H1 (cell line): ENCODE measurements around the gene RAMP3.

ENCODE experiments used
- BACH1 ChIP-seq: IDR thresholded peaks from 2 replicates; pipeline ENCODE4 v1.6.1; 2012; ENCODE audit warnings: low read length, improper control_type of control experiment
- EP300 ChIP-seq, 2 experiments: IDR thresholded peaks; 1 replicate in 1 of 2; 2 replicates in 1 of 2; pipeline ENCODE4 v1.6.1; 2011 to 2012; ENCODE audit warnings: low read depth in 2 of 2, low read length in 2 of 2, mild to moderate bottlenecking in 2 of 2, borderline replicate concordance in 1 of 2, inconsistent platforms in 1 of 2, moderate library complexity in 1 of 2
- EZH2 ChIP-seq: fragments of 200-600 bp; sonication (generic); IDR thresholded peaks from 2 replicates; pipeline ENCODE4 v1.7.1; 2012; ENCODE audit warnings: low read depth, mild to moderate bottlenecking, moderate library complexity, low read length, inconsistent platforms; ENCODE audit not compliant: severe bottlenecking
- POLR2A ChIP-seq, 2 experiments: IDR thresholded peaks; 1 replicate in 1 of 2; 2 replicates in 1 of 2; pipeline ENCODE4 v1.6.1; 2011; ENCODE audit warnings: low read depth in 2 of 2, low read length in 2 of 2, mild to moderate bottlenecking in 2 of 2; ENCODE audit errors: control extremely low read depth in 1 of 2
- POU5F1 ChIP-seq: IDR thresholded peaks from 2 replicates; pipeline ENCODE4 v1.6.1; 2011; ENCODE audit warnings: low read depth, mild to moderate bottlenecking, low read length, moderate library complexity
- RAD21 ChIP-seq, 2 experiments: IDR thresholded peaks in 1 of 2; conservative IDR thresholded peaks in 1 of 2; 2 replicates each; pipeline ENCODE4 v1.6.1; 2011; ENCODE audit warnings: low read depth in 2 of 2, low read length in 2 of 2, improper control_type of control experiment in 1 of 2, inconsistent platforms in 1 of 2, mild to moderate bottlenecking in 1 of 2, moderate library complexity in 1 of 2
- RBBP5 ChIP-seq: IDR thresholded peaks from 2 replicates; pipeline ENCODE4 v1.7.1; 2012; ENCODE audit warnings: low read depth, mild to moderate bottlenecking, inconsistent platforms, low read length, moderate library complexity, borderline replicate concordance
- RFX5 ChIP-seq: IDR thresholded peaks from 2 replicates; pipeline ENCODE4 v1.6.1; 2011; ENCODE audit warnings: low read depth, low read length, improper control_type of control experiment, borderline replicate concordance
- TAF1 ChIP-seq: IDR thresholded peaks from 2 replicates; pipeline ENCODE4 v1.6.1; 2011; ENCODE audit warnings: mild to moderate bottlenecking, low read depth, low read length
- YY1 ChIP-seq: IDR thresholded peaks from 2 replicates; pipeline ENCODE4 v1.6.1; 2011; ENCODE audit warnings: low read depth, mild to moderate bottlenecking, low read length
- ZNF274 ChIP-seq: IDR thresholded peaks from 2 replicates; pipeline ENCODE4 v1.7.0; 2012; ENCODE audit warnings: low read length, borderline replicate concordance; ENCODE audit errors: extremely low read depth
- TF ChIP-seq, protein P1 (sequence below), 3 experiments: IDR thresholded peaks; 1 replicate in 2 of 3; 2 replicates in 1 of 3; pipeline versions ENCODE4 v1.5.1 to v1.6.1; 2011; ENCODE audit warnings: low read length in 3 of 3, mild to moderate bottlenecking in 3 of 3, inconsistent platforms in 2 of 3, low read depth in 1 of 3, moderate library complexity in 1 of 3; ENCODE audit not compliant: insufficient read depth in 1 of 3; ENCODE audit errors: control extremely low read depth in 1 of 3
- TF ChIP-seq, protein P2 (sequence below): IDR thresholded peaks from 2 replicates; pipeline ENCODE4 v1.6.1; 2012; ENCODE audit warnings: inconsistent platforms

DNA sequence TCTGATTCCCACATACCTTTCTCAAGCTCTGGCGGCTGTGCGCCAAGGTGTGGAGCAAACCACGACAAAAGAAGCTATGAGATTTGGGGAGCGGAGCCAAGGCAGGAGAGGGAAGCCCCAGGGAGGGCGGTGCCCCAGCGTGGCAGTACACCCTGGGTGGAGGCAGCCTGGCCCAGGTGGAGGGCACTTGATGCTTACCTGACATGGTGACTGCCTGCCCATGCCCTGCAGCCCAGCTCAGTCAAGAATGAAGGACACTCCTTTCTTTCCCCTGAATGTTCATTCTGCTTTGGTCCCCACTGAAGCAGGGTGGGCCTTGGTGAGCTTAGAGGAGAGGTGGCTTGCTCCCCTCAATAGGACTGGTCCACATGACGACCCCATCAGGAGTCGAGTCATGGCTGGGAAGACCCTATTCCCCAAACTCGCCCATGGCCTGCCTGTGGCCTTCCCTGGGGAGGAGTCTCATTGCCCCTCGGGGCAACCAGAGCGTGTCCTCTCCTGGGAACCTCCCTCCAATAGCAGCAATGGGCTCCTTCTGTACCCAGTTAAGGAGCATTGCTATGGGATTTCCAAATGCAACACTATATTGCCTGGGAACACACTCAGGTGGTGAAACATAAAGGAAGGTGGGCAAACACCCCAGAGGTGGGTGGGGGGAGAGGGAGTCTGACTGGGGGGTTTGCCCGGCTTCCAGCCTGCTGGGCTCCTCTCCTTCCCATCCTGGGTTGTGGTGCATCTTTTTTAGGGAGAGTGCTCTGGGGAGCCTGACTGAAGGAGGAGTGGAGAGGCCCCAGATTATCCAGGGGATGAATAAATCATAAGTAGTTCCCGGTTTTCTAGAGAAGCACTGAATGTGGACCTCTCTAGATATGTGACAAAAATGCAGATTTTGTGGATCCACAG, 22.7 kb downstream of the RAMP3 start:
- TF ChIP-seq RAD21 (IDR thresholded peaks at IDR 0.05 in 1 of 2, conservative IDR thresholded peaks at IDR 0.05 in 1 of 2; ENCODE audit: low read depth in 2 of 2, low read length in 2 of 2): no peak
- TF ChIP-seq YY1: no peak
- TF ChIP-seq TAF1: no peak
- TF ChIP-seq BACH1: no peak
- TF ChIP-seq, protein P1, sequence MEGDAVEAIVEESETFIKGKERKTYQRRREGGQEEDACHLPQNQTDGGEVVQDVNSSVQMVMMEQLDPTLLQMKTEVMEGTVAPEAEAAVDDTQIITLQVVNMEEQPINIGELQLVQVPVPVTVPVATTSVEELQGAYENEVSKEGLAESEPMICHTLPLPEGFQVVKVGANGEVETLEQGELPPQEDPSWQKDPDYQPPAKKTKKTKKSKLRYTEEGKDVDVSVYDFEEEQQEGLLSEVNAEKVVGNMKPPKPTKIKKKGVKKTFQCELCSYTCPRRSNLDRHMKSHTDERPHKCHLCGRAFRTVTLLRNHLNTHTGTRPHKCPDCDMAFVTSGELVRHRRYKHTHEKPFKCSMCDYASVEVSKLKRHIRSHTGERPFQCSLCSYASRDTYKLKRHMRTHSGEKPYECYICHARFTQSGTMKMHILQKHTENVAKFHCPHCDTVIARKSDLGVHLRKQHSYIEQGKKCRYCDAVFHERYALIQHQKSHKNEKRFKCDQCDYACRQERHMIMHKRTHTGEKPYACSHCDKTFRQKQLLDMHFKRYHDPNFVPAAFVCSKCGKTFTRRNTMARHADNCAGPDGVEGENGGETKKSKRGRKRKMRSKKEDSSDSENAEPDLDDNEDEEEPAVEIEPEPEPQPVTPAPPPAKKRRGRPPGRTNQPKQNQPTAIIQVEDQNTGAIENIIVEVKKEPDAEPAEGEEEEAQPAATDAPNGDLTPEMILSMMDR (IDR thresholded peaks at IDR 0.05; ENCODE audit: control extremely low read depth in 1 of 3, insufficient read depth in 1 of 3, low read depth in 1 of 3, low read length in 3 of 3): no peak
- no peak for TF ChIP-seq RBBP5
- no peak for TF ChIP-seq EZH2
- no peak for TF ChIP-seq EP300 (IDR thresholded peaks at IDR 0.05; ENCODE audit: borderline replicate concordance in 1 of 2, low read depth in 2 of 2, low read length in 2 of 2)
- TF ChIP-seq, protein P2, sequence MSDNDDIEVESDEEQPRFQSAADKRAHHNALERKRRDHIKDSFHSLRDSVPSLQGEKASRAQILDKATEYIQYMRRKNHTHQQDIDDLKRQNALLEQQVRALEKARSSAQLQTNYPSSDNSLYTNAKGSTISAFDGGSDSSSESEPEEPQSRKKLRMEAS: no peak
- no peak for TF ChIP-seq POLR2A (IDR thresholded peaks at IDR 0.05; ENCODE audit: control extremely low read depth in 1 of 2, low read depth in 2 of 2, low read length in 2 of 2)
- no peak for TF ChIP-seq ZNF274
- no peak for TF ChIP-seq RFX5
- no peak for TF ChIP-seq POU5F1
